Activated effector memory CD4-positive, alpha-beta T cell treated with anti-CD3 and anti-CD28 coated beads, Interleukin-2, amount 50 U/mL, for 16 hours (primary cell): ENCODE results near the gene SPECC1L.

Experiments used
- DNase-seq: peaks from one replicate; pipeline ENCODE4 v3.0.0-alpha.2; 2020

The SPECC1L gene

DNA sequence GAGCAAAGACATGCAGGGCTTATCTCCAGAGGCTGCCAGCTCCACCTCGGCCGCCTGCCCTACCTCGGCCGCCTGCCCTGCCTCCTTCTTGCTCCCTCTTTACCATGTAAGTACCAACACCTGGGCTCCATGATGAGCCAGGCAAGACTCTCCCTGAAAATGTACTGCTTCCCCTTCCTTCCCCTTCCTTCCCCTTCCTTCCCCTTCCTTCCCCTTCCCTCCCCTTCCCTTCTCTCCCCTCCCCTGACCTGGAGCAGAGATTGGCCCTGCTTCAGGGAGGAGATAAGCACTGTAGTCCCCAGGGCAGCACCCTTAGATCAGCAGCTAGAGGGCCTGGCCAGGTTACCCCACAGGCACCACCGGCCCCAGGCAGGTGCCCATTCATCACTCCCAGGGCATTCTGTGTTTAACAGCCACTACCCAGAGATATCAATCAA lies 131.3 kb downstream of the SPECC1L start:
- DNase-seq, result no peak

DNA sequence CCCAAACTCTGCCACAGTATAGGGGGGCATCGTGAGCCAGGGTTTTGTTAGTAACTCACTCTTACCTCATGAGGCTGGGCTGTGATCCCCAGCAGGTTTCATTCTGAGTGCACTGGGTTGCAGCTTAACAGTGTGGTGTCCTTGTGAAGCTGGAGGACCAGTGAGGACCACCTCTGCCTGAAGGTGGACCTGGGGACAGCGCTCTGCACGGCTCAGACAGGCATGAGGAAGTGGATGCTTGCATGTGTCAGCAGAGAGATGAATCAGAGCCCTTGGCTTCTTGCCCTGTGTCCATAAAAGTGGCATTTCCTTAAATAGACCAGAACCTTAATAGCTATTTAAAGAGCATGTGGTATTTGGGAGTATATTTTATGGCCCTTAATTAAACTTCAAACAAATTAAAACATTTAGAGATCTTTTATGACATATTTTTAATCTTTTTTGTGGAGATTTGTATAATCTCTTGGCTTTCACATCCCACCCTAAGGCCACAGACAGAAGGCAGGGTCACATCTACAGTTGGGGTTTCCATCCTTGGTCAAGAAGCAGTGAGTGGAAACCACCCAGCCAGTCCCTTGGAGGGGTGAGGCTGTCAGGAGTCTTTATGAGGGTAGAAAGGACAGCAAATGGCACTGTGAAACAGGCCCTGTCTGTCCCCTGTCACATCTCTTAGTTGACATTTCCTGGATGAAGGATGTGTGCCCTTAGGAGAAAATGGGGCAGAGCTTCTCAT lies 132.0 kb downstream of the SPECC1L start:
- peak; percentile 54 for DNase-seq

DNA sequence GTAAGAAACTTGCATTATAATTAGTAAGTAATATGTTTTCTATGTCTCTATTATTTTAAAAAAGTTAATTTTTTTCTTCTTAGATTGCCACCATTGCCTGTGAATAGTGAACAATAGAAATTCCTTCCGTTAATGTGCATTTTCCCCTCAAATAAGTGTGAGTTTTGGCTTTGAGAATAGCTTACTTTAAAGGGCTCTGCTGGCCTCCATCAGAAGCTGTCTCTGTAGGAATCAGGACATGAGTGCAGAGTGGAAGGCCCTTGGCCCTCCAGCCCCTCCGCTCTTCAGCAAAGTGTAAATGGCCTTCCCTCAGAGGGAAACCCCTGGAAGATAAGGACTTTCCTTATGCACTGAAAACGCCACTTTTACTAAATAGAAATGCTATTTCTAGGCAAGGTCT lies 132.7 kb downstream of the SPECC1L start:
- no peak for DNase-seq

DNA sequence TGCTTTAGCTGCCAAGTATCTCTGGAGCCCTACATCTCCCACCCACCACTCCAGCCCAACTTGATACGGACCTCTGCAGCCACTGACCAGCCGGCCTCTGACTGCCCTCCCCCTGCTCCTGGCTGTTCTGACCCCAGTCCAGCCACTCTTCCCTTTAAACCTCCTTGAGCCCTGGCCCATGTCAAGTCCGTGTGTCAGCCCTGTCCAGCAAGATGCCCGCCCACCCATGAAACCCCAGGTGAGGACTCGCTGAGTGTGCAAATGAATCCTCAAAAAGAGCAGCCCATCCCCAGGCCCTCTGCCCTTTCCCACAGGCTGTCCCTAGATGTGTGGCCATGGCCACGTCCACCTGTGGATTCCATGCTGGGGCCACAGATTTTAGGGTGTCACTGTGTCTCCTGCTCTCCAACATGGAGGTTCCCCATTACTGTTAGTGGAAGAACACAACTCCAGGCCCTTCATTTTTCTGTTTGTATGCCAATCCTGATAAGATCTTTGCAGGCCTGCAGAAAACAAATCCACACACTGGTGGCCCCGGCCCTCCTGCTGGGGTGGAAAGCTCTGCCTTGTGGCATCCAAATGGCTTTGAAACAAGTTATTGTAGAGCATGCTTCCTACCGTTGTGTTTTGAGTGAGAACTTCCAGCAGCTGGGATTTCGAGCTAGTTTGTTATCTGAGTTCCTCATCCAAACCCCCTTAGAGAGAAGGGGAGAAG lies 134.1 kb downstream of the SPECC1L start:
- peak; percentile 45 for DNase-seq

DNA sequence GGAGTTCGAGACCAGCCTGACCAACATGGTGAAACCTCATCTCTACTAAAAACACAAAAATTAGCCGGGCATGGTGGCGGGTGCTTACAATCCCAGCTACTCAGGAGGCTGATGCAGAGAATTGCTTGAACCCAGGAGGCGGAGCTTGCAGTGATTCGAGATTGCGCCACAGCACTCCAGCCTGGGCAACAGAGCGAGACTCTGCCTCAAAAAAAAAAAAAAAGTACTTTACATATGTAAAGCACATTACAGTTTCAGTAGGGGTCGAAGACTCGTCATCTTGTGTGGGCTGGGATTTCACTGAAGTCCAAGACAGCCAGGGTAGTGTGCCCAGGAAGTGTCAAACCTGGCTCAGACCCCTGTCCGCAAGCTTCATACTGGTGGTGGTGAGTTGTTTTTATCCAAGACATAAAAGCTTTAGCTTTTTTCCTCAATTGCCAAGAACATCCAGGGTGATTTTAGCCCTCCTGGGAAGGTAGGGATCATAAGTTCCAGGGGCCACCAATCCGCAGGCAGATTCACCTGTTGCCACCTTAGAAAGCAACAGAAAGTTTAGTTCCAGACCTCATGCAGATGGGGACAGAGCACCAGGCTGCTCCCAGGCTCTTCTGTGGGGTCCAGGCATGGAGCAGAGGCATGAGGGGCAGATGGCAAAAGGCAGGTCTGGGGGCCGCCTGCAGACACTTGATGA lies 135.1 kb downstream of the SPECC1L start:
- DNase-seq, result no peak

DNA sequence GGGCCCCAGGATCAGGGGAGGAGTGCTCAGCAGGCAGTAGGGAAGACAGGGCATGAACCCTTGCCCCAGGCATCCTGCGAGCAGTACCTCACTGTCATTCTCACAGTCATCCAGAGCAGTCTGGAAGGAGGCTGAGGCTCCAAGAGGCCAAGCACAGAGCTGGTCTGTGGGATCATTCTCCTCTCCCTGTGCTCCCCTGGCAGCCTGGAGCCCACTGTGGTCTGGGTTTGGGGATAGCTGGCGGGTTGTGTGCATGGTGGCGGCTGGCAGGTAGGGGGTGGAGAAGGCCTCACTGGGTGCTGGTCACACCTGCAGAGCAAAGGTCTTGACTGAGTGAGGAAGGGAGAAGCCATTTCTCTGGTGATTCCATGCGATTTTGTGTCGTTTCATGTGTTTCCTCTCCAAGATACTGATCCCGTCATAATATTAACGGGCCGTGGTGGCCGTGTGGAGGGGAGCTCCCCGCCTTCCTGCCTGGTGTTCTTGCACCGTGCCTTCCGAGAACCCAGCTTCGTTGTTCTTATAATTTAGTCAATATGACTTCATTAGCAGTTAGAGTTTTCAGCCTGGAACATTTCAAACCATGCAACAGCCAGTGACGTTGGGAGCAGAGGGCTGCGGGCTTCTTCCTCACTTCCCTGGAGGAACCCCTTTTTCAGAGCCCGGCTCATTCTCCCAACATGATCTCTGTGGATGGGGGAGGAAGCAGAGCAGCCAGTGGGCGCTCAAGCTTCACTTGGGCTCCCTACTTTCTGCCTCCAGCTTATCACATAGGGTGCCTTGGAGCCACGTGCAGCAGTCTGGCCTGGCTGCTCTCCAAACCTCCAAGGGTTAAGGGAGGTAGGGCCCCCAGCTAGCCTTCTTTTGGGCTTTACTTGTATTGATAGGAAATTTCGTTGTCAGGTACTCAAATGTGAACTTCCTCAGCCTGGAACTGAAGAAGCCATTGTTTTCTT lies 136.0 kb downstream of the SPECC1L start:
- DNase-seq, result peak; percentile 58

DNA sequence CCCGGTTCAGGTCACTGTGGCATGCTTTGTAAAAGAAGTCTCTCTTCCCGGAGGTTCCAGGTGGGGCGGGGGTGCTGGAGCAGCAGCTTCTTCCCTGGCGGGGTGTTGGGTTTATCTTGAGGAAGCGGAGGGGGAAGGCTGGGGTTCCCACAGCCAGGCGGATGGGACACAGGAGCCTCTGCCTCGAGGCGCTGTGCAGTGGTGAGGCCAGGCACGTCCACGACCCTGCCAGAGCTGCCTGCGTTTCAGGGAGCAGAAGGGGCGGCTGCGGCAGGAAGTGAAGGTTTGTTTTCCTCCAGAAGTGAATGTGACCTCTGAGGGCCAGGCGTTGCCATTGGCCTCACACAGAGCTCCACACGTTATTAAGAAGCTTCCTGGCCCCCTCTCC lies 136.6 kb downstream of the SPECC1L start:
- DNase-seq, result peak; percentile 53

DNA sequence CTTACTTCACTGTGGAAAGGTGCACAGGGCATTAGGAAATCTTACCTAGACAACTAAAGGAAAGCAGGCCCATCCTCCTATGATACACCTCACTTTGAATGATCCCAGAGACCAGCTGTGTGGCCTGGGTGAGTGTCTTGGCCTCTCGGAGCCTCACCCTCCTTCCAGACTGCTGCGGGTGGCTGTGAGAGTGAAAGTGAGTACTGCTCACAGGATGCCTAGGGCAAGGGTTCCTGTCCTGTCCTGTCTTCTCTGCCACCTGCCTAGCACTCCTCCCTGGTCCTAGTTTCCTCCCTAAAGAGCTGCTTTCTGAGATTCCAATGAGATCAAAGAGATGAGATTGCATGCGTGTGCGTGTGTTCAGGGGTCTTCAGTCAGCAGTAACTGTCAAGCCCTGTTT lies 137.3 kb downstream of the SPECC1L start:
- no peak for DNase-seq

DNA sequence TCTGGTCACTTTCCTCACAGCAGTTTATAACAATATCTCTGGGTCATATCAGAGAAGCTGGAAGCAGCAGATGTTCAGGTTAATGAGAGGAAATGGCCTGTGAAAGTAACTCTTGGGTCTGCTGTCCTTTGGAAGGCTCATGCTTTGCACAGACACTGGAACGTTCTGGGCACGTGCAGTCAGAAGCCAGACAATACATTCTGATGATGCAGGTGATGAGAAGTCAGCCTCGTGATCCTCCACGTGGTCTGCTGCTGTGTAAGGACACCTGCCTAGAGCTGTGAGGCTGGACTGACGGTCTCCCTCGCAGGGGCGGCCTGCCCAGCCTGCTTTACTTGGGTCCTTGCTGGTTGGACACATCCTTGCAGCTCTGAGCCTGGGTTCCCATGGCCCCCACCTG lies 138.0 kb downstream of the SPECC1L start:
- no peak for DNase-seq

DNA sequence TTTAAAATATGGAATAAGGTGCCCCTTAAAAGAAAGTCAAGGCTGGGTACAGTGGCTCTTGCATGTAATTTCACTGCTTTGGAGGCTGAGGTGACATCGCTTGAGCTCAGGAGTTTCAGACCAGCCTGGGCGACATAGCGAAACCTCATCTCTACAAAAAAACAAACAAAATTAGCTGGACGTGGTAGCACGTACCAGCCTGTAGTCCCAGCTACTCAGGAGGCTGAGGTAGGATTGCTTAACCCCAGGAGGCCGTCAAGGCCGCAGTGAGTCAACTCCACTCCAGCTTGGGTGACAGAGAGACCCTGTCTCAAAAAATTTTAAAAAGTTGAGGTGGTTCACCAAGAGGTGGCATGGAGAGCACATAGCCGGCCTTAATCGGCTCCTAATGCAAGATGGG lies 139.1 kb downstream of the SPECC1L start:
- DNase-seq, result no peak

DNA sequence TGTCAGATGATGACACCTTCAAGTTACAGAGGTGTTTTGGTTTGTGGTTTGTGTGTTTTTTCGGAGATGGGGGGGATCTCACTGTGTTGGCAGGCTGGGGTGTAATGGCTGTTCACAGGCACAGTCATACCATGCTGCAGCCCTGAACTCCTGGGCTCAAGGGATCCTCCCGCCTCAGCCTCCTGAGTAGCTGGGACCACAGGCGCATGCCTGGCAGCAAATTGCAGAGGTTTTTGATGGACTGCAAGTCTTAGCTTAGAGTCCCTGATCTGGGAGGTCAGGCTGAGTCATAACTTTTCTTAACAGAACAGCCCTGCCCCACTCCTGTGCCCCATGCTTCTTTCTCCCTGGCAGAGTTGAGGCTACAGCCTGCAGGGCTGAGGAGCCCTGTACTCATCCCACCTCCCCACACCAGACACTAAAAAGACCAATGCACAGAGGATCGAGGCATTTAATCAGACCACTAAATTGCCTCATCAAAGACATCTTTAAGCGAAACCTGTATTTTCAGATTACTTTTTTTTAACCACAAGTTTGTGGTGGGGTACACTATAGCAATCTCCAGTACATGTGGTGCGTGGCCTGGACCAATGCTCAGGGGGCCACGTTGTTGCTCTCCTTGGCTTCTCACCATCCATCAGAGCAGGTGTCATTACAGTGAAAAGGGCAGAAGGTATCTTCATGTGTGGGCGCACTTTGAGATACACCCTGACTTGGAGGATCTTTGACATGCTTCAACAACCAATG lies 139.7 kb downstream of the SPECC1L start:
- DNase-seq, result peak; percentile 56

DNA sequence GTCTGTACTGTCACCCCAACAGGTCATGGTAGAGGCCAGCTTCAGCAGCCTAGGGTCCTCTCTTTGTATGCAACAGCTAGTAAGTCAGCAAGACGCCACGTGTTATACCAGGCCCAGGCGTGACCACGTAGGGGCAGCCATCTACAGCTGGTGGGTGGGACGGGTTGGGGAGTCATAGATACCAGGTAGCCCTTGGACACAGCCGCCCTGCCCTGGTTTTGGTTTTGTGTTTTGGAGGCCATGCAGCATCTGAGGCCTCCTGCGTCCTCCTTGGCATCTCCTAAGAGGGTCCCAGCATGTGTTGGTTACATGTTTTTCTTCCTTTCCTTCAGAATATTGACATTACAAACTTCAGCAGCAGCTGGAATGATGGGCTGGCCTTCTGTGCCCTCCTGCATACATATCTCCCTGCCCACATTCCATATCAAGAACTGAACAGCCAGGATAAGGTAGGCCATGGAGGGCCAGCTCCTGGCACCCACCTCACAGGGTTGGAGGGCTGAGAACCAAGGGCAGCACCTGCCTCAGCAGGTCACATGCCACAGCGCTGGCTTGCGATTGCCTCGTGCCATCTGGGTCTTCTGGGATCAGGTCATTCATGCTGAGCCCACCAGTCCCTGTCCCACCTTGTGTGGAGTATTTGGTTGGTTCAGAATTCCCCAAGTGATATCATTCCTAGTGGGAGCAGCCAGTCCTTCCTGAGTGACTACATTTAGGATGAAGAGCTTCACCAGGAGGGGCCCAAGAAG lies 140.8 kb downstream of the SPECC1L start:
- peak; percentile 58 for DNase-seq

DNA sequence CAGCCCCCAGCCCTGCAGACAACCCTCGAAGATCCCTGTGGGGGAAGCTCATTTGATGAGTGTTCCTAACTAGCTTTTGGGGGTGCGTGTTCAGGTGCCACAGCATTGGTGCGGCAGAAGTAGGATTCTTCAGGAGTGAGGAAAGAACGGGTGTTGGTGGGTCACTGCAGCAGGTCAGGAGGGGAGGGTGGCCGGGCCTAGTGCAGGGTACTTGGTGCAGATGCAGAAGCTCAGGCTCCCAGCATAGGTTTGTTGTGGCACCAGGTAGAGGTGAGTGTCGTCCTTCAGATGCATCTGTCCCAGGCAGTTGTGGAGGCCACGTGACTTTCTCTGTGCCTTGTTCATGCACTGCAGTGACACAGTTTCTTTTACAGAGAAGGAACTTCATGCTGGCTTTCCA lies 141.6 kb downstream of the SPECC1L start:
- DNase-seq, result peak; percentile 45

DNA sequence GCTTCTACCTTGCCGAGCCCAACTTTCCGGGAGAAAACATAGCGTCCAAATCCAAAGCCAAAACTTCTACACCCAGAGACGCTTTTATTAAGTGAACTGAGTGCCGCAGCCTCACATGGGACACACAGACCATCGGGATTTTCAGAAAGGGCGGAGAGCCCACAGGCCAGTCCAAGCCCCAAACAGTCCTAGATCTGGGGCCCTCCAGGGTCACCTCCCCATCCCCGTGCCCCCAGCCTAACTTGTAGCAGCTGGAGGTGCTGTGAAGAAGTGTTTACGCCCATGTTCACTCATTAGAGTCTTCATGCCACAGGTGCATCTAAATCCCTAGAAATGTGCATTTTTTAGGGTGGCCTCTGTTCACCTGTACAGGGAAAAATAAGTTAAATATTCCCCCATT lies 142.6 kb downstream of the SPECC1L start:
- no peak for DNase-seq

DNA sequence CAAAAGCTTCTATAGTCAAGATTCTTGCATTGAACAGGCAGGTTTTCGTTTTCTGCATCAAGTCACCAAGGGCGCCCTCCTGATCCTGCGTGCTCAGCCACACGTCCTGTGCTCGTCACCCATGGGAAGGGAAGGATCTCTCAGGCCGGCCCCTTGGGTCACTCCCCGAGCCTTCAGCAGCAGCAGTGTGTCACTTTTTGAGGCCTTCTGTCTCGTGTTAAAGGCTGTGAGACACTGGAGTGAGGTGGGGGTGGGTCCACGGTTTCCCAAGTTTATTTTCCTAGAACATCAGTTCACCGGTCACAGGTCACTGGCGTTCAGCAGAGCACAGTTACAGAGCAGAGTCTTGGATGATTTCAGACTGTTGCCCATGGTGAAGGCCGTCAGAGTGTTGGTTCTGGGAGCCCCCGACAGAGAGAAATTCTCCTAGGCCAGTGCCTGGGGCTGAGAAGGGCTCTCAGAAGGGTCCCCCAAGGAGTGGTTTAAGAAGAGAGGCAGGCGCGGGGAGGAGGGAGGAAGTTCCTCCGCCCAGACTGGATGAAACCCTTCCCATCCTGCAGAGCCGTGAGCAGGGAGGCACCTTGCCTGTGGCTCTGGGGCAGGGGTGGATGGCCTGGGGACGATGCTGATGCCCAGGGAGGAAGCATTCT lies 143.2 kb downstream of the SPECC1L start:
- no peak for DNase-seq

DNA sequence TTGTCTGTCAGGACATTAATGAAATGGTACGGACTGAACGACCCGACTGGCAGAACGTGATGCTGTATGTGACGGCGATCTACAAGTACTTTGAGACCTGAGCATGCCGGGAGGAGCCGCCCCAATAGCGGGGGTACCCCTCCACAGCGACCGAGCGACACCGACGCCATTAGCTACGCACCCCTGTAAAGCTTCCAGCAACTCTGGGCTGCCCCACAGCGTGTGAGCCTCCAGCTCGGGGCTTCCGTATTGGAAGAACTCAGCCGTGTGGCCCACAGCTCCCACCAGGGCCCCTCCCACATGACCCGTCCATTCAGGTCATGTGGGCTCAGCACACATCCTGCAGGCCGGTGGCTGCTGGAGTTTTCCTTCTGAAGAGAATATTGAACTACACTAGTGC lies 143.9 kb downstream of the SPECC1L start:
- no peak for DNase-seq

DNA sequence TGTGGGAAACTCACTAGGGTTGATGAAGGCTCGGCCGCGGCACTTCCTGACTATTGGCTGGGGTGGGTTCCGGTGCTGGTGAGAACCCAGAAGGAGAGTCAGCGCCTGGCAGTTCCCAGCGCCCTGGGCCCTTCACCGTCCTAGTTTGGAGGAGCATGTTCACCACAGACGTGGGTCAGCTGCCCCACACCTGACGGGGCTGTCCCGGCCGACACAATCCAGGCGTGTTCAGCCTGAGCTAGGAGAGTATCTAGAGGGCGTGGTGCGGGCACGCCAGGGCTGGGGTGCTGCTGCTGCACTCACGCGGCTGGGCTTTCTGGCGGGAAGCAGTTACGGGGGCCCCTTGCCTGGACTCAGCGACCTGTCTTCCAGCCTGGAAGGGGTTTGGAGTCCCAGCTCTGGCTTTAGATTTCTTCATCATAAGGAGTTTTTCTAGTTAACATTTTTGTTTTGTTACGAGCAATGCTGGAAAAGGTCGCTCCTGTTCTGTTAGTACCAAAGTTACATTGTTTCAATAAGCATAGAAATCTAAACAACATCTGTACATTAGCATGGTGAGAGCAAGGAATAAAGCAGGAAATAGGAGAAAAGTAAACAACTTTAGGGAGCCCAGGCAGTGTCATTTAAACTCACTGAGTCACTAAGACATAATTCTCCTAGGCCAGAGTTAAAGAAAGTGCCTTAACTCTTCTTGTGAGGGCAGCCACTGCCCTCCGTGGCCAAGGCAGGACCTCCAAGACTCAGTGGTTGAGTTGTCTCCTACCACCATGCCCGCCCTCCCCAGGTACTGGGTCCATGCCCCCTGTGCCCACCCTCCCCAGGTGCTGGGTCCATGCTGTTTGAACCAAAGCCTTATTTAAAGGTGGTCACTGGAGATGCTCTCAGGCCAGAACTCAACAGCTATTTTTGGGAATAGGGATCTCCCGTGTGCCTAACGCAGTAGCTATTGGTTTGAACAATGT lies 144.6 kb downstream of the SPECC1L start:
- no peak for DNase-seq

DNA sequence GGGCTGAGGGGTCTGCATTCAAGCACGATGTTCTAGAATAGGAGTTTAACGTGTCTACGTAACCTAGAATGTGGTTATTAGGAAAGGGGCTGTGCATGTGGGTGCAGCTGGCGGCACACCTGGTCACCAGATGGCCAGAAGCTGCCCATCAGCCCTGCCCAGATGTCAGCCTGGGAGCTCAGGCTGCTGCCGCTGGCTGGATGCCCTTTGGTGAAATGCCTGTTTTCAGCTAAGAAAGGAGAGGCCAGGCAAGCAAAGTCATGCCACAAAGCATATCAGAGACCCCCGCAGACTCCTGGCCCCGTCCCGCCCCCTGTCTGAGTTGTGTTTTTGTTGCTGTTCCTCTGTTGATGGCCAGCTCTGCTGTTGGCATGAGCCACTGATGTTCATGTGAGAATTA lies 145.5 kb downstream of the SPECC1L start:
- DNase-seq, result no peak

DNA sequence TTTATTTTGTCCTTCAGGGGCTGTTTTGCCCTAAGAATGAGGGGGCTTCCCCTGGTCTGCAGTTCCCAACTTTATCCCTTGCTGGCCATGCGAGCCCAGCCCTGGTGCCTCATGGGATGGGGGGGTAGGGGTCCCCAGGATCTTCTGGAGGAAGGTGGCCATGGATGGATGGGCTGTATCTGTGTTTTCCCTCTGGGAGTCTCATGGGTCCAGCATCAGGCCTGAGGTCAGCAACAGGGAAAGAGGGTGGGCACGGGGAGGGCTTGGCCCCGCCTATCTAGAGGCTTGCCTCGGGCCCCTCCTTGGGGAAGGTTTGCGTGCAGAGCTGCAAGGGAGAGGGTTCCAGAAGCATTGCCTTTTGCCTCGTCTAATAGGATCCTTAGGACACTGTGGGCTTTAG lies 146.0 kb downstream of the SPECC1L start:
- DNase-seq, result no peak

DNA sequence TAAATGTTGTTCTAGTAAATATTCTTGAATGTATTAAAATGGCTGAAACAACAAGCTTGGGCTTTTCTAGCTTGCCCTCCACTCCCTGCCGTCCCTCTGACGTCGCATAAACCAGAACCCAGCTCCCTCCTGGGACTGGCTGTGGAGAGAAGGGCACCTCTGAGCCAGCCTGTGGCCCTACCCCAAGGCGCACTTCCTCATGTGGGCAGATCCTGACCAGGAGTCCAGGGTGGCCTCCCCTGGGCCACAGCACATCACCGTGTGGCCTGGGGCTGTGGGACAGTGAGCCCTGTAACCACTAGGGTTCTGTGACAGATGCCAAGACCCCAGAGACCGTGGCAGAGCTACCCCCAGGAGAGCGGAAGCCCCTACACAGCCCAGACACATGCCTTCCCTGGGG lies 146.6 kb downstream of the SPECC1L start:
- DNase-seq, result no peak
